ENCODE measurements around the gene MPL. TPM values are rescaled to one million over a fixed set of nuclear protein-coding genes. Genes with fewer than 3 reads are reported as not detected.

MPL gene
- total RNA-seq, 1 donor from 2014 or later, result 0.82 TPM

DNA sequence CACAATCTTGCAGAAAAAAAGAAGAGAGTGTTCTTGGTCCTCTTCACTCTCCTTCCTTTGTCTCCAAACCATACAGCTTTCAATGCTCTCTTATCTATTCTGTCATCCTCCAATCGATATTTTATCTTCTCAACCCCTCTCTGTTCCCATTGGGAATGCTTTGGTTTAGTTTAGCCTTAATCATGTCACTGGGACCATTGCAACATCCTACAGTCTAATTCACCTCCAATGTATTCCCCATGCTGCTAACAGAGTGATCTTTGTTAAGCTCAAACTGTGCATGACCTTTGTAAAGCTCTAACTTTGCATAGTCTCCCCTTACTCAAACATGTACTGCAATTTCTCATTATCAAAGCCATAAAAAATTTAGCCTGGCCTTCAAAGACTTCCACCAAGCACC, 2.9 kb downstream of the MPL start:
- TF ChIP-seq, protein P1, sequence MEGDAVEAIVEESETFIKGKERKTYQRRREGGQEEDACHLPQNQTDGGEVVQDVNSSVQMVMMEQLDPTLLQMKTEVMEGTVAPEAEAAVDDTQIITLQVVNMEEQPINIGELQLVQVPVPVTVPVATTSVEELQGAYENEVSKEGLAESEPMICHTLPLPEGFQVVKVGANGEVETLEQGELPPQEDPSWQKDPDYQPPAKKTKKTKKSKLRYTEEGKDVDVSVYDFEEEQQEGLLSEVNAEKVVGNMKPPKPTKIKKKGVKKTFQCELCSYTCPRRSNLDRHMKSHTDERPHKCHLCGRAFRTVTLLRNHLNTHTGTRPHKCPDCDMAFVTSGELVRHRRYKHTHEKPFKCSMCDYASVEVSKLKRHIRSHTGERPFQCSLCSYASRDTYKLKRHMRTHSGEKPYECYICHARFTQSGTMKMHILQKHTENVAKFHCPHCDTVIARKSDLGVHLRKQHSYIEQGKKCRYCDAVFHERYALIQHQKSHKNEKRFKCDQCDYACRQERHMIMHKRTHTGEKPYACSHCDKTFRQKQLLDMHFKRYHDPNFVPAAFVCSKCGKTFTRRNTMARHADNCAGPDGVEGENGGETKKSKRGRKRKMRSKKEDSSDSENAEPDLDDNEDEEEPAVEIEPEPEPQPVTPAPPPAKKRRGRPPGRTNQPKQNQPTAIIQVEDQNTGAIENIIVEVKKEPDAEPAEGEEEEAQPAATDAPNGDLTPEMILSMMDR (IDR thresholded peaks at IDR 0.05; ENCODE audit: borderline replicate concordance), result no peak
- Histone ChIP-seq H3K4me1 (peaks cover 26% of the 10 kb centered on the region), H3K36me3 (no peaks in the 10 kb centered on the region), H3K27ac (replicated peaks) (no peak overlapping the region), H3K4me3 (no peak overlapping the region), H3K9me3 (replicated peaks) (no peaks in the 10 kb centered on the region), H3K27me3 (ENCODE audit: low read depth) (no peaks in the 10 kb centered on the region)
- intact Hi-C loops (cut with micrococcal nuclease), result no loop called here
- DNase-seq, result no peak

DNA sequence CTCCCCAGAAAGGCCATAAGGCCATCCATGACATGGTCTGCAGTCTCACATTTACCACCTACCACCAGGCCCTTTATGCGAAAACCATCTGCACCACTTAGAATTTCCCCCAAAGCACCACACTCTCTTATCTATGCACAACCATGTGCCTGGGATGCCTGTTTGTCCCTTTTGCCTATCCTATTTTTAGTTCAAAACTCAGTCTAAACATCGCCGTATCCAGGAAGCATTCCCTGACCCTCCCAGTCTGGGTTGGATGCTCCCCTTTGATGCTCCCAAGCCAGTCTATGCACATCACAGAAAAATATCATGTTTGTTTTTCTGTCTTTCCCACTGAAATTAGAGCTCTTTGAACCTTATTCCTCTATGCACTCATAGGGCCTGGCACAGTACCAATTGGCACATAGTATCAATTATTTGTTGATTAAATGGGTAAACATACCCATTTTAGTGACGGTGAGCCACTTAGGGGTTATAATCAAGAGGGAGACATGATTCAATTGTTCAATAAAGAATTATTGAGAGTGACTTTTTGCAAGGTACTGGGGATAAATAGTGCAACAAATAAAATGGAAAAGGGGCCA, 6.7 kb downstream of the MPL start:
- TF ChIP-seq, protein P1 (IDR thresholded peaks at IDR 0.05; ENCODE audit: borderline replicate concordance), result no peak
- Histone ChIP-seq H3K36me3 (no peaks in the 10 kb centered on the region), H3K27ac (replicated peaks) (peak overlapping the region; percentile 99), H3K27me3 (ENCODE audit: low read depth) (no peaks in the 10 kb centered on the region), H3K4me1 (peaks cover 60% of the 10 kb centered on the region), H3K9me3 (replicated peaks) (no peaks in the 10 kb centered on the region), H3K4me3 (no peak overlapping the region)
- intact Hi-C loops (cut with micrococcal nuclease), result no loop called here
- DNase-seq, result no peak

DNA sequence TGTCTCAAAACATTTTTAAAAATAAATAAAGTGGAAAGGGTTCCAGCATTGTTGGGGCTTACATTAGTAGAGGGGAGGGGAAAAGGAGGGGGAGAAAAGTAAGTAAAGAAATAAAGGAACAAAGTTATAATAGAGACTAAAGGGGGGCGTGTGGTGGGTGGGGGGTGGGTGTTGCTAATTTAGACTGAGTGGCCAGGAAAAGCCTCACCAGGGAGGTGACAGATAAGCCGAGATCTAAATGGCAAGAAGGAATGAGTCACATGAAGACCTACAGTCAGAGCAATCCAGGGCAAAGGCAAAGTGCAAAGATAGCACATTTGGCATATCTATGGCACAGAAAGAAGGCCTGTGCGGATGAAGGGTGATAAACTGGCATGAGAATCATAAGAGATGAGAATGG, 7.5 kb downstream of the MPL start:
- H3K9me3 ChIP-seq (replicated peaks), result no peaks in the 10 kb centered on the region
- peaks cover 65% of the 10 kb centered on the region for H3K4me1 ChIP-seq
- no peak overlapping the region for H3K4me3 ChIP-seq
- intact Hi-C loops (cut with micrococcal nuclease), result no loop called here
- H3K36me3 ChIP-seq, result no peaks in the 10 kb centered on the region
- no peak for DNase-seq
- no peaks in the 10 kb centered on the region for H3K27me3 ChIP-seq (ENCODE audit: low read depth)
- peak overlapping the region; percentile 99 for H3K27ac ChIP-seq (replicated peaks)
- TF ChIP-seq, protein P1 (IDR thresholded peaks at IDR 0.05; ENCODE audit: borderline replicate concordance), result no peak

DNA sequence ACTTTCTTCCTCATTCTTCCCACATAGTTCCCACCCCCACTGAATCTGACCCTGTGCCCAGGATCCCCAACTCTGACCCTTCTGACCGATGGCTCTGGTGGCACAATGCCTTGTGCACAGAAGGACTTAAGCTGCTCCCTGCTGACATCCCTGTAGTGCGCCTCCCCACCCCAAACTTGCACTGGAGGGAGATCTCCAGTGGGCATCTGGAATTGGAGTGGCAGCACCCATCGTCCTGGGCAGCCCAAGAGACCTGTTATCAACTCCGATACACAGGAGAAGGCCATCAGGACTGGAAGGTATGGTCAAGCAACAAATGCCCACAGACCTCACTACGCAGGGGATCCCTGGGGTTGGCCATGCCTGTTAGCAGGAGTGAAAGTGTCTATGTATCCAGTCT, 9.0 kb downstream of the MPL start:
- DNase-seq, result no peak
- TF ChIP-seq, protein P1 (IDR thresholded peaks at IDR 0.05; ENCODE audit: borderline replicate concordance), result no peak
- Histone ChIP-seq H3K4me3 (no peak overlapping the region), H3K27ac (replicated peaks) (peak overlapping the region; percentile 99), H3K27me3 (ENCODE audit: low read depth) (no peaks in the 10 kb centered on the region), H3K4me1 (peaks cover 69% of the 10 kb centered on the region), H3K9me3 (replicated peaks) (no peaks in the 10 kb centered on the region), H3K36me3 (no peaks in the 10 kb centered on the region)
- intact Hi-C loops (cut with micrococcal nuclease), result no loop called here

DNA sequence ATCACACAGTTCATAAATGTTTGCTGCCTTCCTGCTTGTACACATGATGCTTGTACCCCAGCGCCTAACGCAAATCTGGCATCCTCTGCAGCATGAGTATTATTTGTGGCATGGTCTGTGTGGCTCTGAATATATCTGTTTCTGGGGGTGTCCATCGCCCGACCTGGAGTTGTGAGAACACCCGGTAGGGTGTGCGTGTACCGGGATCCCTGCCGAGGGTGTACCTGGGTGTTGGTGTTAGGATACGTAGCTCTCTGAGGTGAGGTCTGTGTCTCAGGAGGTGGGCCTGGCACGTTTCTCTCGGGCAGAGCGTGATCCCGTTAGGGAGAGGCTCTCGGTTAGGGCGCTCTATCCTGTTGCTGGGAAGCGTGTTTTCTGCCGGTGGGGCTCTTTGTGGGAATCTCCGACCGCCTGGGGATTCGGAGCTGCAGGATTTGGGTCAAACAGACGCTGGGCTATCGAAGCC, 10.8 kb downstream of the MPL start:
- Histone ChIP-seq H3K27me3 (ENCODE audit: low read depth) (no peaks in the 10 kb centered on the region), H3K4me1 (peaks cover 65% of the 10 kb centered on the region), H3K4me3 (peak overlapping the region; percentile 74), H3K27ac (replicated peaks) (peak overlapping the region; percentile 99), H3K9me3 (replicated peaks) (no peaks in the 10 kb centered on the region), H3K36me3 (no peaks in the 10 kb centered on the region)
- intact Hi-C loops (cut with micrococcal nuclease), result no loop called here
- DNase-seq, result no peak
- TF ChIP-seq, protein P1 (IDR thresholded peaks at IDR 0.05; ENCODE audit: borderline replicate concordance), result no peak
